GDM1 (cell line): ENCODE measurements around the gene SYT5.

Experiments
- DNase-seq: peaks from one replicate; lab custom pipeline; 2025; lab: John Stamatoyannopoulos, UW

The SYT5 gene

GRCh38 chr19:55146705-55147273 lies 33.3 kb downstream of the SYT5 start:
- DNase-seq: peak; percentile 66

DNA sequence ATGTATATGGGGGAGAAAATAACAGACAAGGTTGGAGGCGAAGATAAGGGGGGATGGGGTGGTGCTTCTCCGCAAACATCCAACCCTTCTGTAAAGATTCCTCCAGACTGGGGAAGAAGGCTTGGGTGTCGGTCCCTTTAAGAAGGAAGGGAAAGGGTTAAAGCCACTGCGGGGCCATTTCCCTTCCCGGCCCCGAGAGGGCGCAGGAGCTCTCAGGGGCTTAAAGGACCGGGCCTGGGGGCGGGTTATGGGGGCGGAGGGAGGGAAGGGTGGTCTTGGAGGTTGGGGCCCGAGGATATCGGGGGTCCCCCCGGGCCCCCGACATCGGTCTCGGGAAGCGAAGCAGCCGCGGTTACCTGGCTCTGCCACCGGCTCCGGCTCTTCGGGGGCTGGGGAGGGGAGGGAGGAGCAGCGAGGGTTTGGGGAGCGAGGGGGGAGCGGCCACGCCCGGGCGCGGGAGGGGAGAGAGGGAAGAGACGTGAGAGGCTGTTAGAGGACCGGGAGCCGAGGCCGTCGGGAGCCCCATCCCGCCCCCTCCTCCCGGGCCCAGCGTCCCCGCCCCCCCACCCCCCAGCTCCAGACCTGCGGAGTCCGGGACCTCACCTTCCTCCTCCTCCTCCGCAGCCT lies 33.9 kb downstream of the SYT5 start:
- peak; percentile 76 for DNase-seq

GRCh38 chr19:55145232-55145631 lies 34.9 kb downstream of the SYT5 start:
- peak; percentile 46 for DNase-seq

DNA sequence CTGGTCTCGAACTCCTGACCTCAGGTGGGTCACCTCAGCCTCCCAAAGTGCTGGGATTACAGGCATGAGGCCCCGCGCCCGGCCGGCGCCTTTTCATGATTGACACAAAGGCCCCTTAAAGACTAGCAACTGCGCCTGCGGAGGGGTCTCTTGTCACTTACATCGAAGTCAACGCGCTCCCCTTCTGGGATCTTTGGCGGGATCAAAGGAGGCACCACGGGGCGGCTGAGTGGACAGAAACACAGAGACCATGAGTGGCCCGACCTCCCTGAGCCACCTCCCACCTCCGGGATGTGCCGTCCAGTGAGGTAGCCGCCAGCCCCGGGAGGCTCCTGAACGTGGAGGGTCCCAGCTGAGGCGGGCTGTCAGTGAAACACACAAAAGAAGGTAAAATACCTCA lies 38.4 kb downstream of the SYT5 start:
- DNase-seq: no peak

- DNase-seq: no peak
Measured at GRCh38 chr19:55137915-55138314, 42.2 kb downstream of the SYT5 start.

DNA sequence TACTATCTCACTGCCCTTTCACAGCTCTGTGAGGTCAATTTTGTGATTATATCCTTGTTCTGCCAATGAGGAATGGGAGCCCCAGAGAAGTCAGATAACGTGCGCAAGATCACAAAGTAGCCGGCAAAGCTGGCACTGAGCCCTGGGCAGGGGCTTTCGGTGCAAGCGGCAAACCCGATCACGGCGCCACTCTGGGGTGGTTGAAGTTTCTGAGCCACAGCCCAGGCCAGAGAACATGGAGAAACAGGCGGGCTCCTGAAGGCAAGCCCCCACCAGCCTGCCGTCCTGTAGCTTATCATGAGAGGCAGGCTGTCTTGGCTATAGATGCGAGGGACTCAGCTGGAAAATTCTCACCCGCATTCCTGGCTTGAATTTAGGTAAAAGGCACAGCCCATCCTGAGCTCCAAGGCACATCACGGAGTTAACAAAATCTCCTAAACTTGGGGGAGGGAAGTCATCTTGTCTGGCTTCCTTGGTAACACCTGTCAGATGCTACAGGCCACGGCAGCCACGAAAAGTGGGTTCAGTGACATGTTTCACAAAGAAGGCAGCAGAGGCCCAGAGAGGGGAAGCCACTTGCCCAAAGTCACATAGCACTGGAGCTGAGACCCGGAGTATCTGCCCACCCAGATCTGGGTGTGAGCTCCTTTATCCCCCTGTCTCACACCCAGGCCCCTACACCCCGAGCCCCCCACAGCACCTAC lies 43.5 kb downstream of the SYT5 start:
- DNase-seq: no peak

DNA sequence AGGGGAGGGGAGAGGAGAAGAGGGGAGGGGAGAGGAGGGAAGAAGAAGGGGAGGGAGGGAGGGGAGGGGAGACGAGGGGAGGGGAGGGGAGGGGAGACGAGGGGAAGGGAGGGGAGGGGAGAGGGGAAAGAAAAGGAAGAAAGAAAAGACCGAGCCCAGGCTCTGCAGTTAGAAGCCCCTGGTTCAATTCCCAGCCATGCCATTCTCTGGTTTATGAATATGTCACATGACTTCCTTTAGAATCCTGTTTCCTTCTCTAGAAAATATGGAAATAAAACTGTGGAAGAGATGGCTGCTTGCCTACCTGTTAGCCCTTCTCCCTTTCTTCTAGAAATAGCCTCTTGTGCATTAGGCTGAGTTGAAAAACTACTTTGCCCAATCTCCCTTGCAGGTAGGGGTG lies 45.4 kb downstream of the SYT5 start:
- DNase-seq: no peak

- DNase-seq: no peak
Measured at GRCh38 chr19:55133639-55134444, 46.2 kb downstream of the SYT5 start.

DNA sequence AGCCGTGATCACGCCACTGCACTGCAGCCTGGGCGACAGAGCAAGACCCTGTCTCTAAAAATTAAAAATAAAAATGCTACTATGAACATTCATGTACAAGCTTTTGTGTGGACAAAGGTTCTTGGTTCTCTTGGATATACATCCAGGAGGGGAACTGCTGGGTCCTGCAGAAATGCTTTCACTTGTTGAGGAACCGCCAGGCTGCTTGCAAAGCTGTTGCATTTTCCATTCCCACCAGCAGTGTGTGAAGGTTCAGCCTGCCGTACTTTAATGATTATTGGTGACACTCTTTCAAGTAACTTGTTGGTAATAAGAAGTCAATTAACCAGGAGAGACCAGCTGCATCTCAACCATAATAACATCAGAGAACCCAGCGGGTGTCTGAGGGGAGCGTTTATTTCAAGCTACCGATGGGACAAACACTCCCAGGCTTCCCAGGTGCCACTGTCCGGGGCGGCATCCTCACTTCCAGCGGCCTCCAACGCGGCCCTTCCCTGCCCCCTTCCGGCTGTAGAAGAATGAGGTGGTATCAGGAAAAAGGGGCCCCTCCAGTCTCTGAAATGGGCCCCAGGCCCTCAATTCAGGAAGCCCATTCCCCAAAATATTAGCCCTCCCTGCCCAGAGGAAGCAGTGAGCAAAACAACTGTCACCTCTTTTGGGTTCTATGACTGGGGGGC lies 47.5 kb downstream of the SYT5 start:
- no peak for DNase-seq

GRCh38 chr19:55131421-55131820 lies 48.7 kb downstream of the SYT5 start:
- DNase-seq: no peak
